Sigmoid colon (tissue), 7 donors: ENCODE data around the gene OGT. TPM values are rescaled to one million over a fixed set of nuclear protein-coding genes. Genes with fewer than 3 reads are reported as not detected.

Source experiments
- DNase-seq: peaks from one replicate; pipeline ENCODE4 v3.0.0-alpha.2; 2019
- H3K27ac ChIP-seq, 4 donors: fragments of 200-600 bp; sonication (generic); one replicate each; pipeline ENCODE4 v1.5.1; 2016 to 2019; ENCODE audit warnings: mild to moderate bottlenecking in 1 of 4
- H3K27me3 ChIP-seq, 3 donors: fragments of 200-600 bp; sonication (generic); one replicate each; pipeline ENCODE4 v1.5.1; 2019; ENCODE audit warnings: mild to moderate bottlenecking in 1 of 3
- H3K36me3 ChIP-seq, 4 donors: fragments of 200-600 bp; sonication (generic); one replicate each; pipeline ENCODE4 v1.5.1; 2016 to 2019
- H3K4me1 ChIP-seq, 4 donors: fragments of 200-600 bp; sonication (generic); one replicate each; pipeline ENCODE4 v1.5.1; 2017 to 2019
- H3K4me3 ChIP-seq, 4 donors: fragments of 200-600 bp; sonication (generic); one replicate each; pipeline ENCODE4 v1.5.1; 2017 to 2019; ENCODE audit warnings: mild to moderate bottlenecking in 2 of 4, moderate library complexity in 1 of 4
- H3K9me3 ChIP-seq, 4 donors: fragments of 200-600 bp in 3 of 4; sonication (generic) in 3 of 4; one replicate each; pipeline versions ENCODE4 v1.5.1 to v1.6.1; 2013 to 2019
- CTCF ChIP-seq, 4 experiments: fragments of 450-650 bp in 3 of 4; fragments of 200-600 bp in 1 of 4; IDR thresholded peaks; one replicate each; pipeline ENCODE4 v1.5.1; 2016 to 2019; ENCODE audit warnings: antibody characterized with exemption in 4 of 4, mild to moderate bottlenecking in 3 of 4, moderate library complexity in 2 of 4
- EP300 ChIP-seq, 4 donors: sonication (generic); formaldehyde crosslinking; IDR thresholded peaks; one replicate each; pipeline ENCODE4 v1.6.1; 2017; ENCODE audit warnings: antibody characterized with exemption in 4 of 4
- POLR2A ChIP-seq, 2 donors: fragments of 450-650 bp; IDR thresholded peaks; one replicate each; pipeline ENCODE4 v1.6.1; 2016; ENCODE audit warnings: antibody characterized with exemption in 2 of 2, mild to moderate bottlenecking in 2 of 2, moderate library complexity in 2 of 2
- POLR2AphosphoS5 ChIP-seq, 4 donors: sonication (generic); formaldehyde crosslinking; IDR thresholded peaks; one replicate each; pipeline ENCODE4 v1.6.1; 2017; ENCODE audit warnings: antibody characterized with exemption in 4 of 4
- WGBS, 2 donors: extraction: QIAGEN DNeasy Blood & Tissue Kit; methylation state at CpG; one replicate each; pipeline ENCODE4 v1.1.7; 2013; 5-methylcytosine and 5-hydroxymethylcytosine counted together
- intact Hi-C: fragments of 100-400 bp; cut with DNase I; formaldehyde crosslinking; loops from one replicate; pipeline ENCODE4 v1.15.1; 2023
- polyA plus RNA-seq, 3 donors: library from polyadenylated mRNA; stranded (reverse); fragments of 200-250 nt; gene quantifications; one replicate each; pipeline ENCODE4 v1.2.3, GENCODE V29; 2013
- total RNA-seq, 4 donors: library from RNA; depleted of rRNA; stranded (reverse); fragments of >200 nt; gene quantifications; one replicate each; pipeline ENCODE4 v1.1.0, GENCODE V29; 2016
- donor health status: healthy with polysubstance abuse.
- donor health status: Bipolar disorder and iron deficiency.
- donor health status: healthy.

Gene OGT
- total and polyA plus RNA-seq, 7 donors: 7.8 to 201 (median 104) TPM

GRCh38 chrX:71604141-71604540 is 71.2 kb downstream of the OGT start:
- DNase-seq: no peak
- H3K27ac ChIP-seq: no peak overlapping the region
- H3K36me3 ChIP-seq: peaks cover 0 to 36% (median 2%) of the 10 kb centered on the region in 4 donors
- WGBS, 2 donors: 95 to 96% methylated on average over 10 of the region's 10 CpGs
- TF ChIP-seq EP300 (IDR thresholded peaks at IDR 0.05): no peak
- TF ChIP-seq CTCF (IDR thresholded peaks at IDR 0.05): no peak
- no peak for TF ChIP-seq POLR2AphosphoS5 (IDR thresholded peaks at IDR 0.05)
- TF ChIP-seq POLR2A (IDR thresholded peaks at IDR 0.05): no peak
- H3K9me3 ChIP-seq: no peaks in the 10 kb centered on the region
- intact Hi-C loops: no loop called here
- no peaks in the 10 kb centered on the region for H3K4me1 ChIP-seq
- no peak overlapping the region for H3K4me3 ChIP-seq
- H3K27me3 ChIP-seq: peaks cover 0 to 3% (median 0%) of the 10 kb centered on the region in 3 donors

GRCh38 chrX:71604796-71605568 is 72.1 kb downstream of the OGT start:
- TF ChIP-seq POLR2AphosphoS5 (IDR thresholded peaks at IDR 0.05) (no peak), CTCF (IDR thresholded peaks at IDR 0.05) (no peak), POLR2A (IDR thresholded peaks at IDR 0.05) (no peak), EP300 (IDR thresholded peaks at IDR 0.05) (no peak)
- no peaks in the 10 kb centered on the region for H3K9me3 ChIP-seq
- intact Hi-C loops: no loop called here
- no peak overlapping the region for H3K27ac ChIP-seq
- no peak for DNase-seq
- H3K4me3 ChIP-seq: no peak overlapping the region
- peaks cover 0 to 42% (median 2%) of the 10 kb centered on the region in 4 donors for H3K36me3 ChIP-seq
- peaks cover 0 to 3% (median 0%) of the 10 kb centered on the region in 3 donors for H3K27me3 ChIP-seq
- 94 to 96% methylated on average over 8 of the region's 8 CpGs for WGBS, 2 donors
- H3K4me1 ChIP-seq: no peaks in the 10 kb centered on the region

GRCh38 chrX:71606536-71607216 is 73.8 kb downstream of the OGT start:
- DNase-seq: no peak
- Histone ChIP-seq H3K36me3 (peaks cover 0 to 56% (median 5%) of the 10 kb centered on the region in 4 donors), H3K4me1 (no peaks in the 10 kb centered on the region), H3K4me3 (no peak overlapping the region), H3K27ac (no peak overlapping the region), H3K27me3 (peaks cover 0 to 3% (median 0%) of the 10 kb centered on the region in 3 donors), H3K9me3 (no peaks in the 10 kb centered on the region)
- WGBS, 2 donors: 60 to 72% methylated on average over 9 of the region's 9 CpGs
- TF ChIP-seq CTCF (IDR thresholded peaks at IDR 0.05) (no peak), EP300 (IDR thresholded peaks at IDR 0.05) (no peak), POLR2A (IDR thresholded peaks at IDR 0.05) (no peak), POLR2AphosphoS5 (IDR thresholded peaks at IDR 0.05) (no peak)
- intact Hi-C loops: no loop called here

- TF ChIP-seq CTCF (IDR thresholded peaks at IDR 0.05): no peak
- TF ChIP-seq POLR2A (IDR thresholded peaks at IDR 0.05): no peak
- no peak for TF ChIP-seq EP300 (IDR thresholded peaks at IDR 0.05)
- TF ChIP-seq POLR2AphosphoS5 (IDR thresholded peaks at IDR 0.05): no peak
- DNase-seq: no peak
- H3K4me3 ChIP-seq: no peak overlapping the region
- H3K27me3 ChIP-seq: peaks cover 0 to 3% (median 0%) of the 10 kb centered on the region in 3 donors
- H3K4me1 ChIP-seq: no peaks in the 10 kb centered on the region
- intact Hi-C loops: no loop called here
- no peaks in the 10 kb centered on the region for H3K9me3 ChIP-seq
- WGBS, 2 donors: 83 to 94% methylated on average over 2 of the region's 2 CpGs
- peaks cover 0 to 60% (median 5%) of the 10 kb centered on the region in 4 donors for H3K36me3 ChIP-seq
- no peak overlapping the region for H3K27ac ChIP-seq
Observed at GRCh38 chrX:71607488-71607887, 74.6 kb downstream of the OGT start.
